Cortex of kidney (tissue), 1 donor: ENCODE data around the gene TMTC1.

Experiments
- DNase-seq: peaks from one replicate; lab custom pipeline; 2025; lab: John Stamatoyannopoulos, UW

The TMTC1 gene

GRCh38 chr12:29711381-29711780 is 72.4 kb downstream of the TMTC1 start:
- DNase-seq = no peak

GRCh38 chr12:29710104-29710503 is 73.6 kb downstream of the TMTC1 start:
- no peak for DNase-seq

GRCh38 chr12:29709496-29710040 is 74.2 kb downstream of the TMTC1 start:
- no peak for DNase-seq

GRCh38 chr12:29709054-29709453 is 74.7 kb downstream of the TMTC1 start:
- no peak for DNase-seq

GRCh38 chr12:29707846-29708245 is 75.9 kb downstream of the TMTC1 start:
- no peak for DNase-seq

GRCh38 chr12:29706311-29706710 is 77.4 kb downstream of the TMTC1 start:
- no peak for DNase-seq

GRCh38 chr12:29703528-29703927 is 80.2 kb downstream of the TMTC1 start:
- DNase-seq = no peak

GRCh38 chr12:29702972-29703371 is 80.8 kb downstream of the TMTC1 start:
- DNase-seq = no peak

GRCh38 chr12:29702222-29702621 is 81.5 kb downstream of the TMTC1 start:
- no peak for DNase-seq

GRCh38 chr12:29700761-29701481 is 82.8 kb downstream of the TMTC1 start:
- DNase-seq = no peak

GRCh38 chr12:29698756-29699155 is 85.0 kb downstream of the TMTC1 start:
- DNase-seq = no peak

- no peak for DNase-seq
These were observed 87.9 kb downstream of the TMTC1 start for GRCh38 chr12:29695800-29696199.

GRCh38 chr12:29695026-29695425 is 88.7 kb downstream of the TMTC1 start:
- no peak for DNase-seq

GRCh38 chr12:29694002-29694401 is 89.7 kb downstream of the TMTC1 start:
- no peak for DNase-seq

- no peak for DNase-seq
These were observed 91.5 kb downstream of the TMTC1 start for GRCh38 chr12:29692237-29692636.

GRCh38 chr12:29691161-29691854 is 92.4 kb downstream of the TMTC1 start:
- DNase-seq = no peak

GRCh38 chr12:29690728-29691127 is 93.0 kb downstream of the TMTC1 start:
- DNase-seq = no peak

- no peak for DNase-seq
These were observed 94.8 kb downstream of the TMTC1 start for GRCh38 chr12:29688914-29689313.

GRCh38 chr12:29682088-29682487 is 101.7 kb downstream of the TMTC1 start:
- no peak for DNase-seq

- DNase-seq = no peak
These were observed 102.4 kb downstream of the TMTC1 start for GRCh38 chr12:29681370-29681769.

- no peak for DNase-seq
These were observed 107.1 kb downstream of the TMTC1 start for GRCh38 chr12:29676676-29677075.

GRCh38 chr12:29674463-29674862 is 109.3 kb downstream of the TMTC1 start:
- no peak for DNase-seq

GRCh38 chr12:29673346-29673745 is 110.4 kb downstream of the TMTC1 start:
- DNase-seq = no peak
